Brain microvascular endothelial cell (primary cell): ENCODE data around the gene SPTSSA.
"Not testable (repeated sequence)": the region's sequence is repeated elsewhere in the genome, so short reads cannot be mapped to it uniquely, and the experiment has no call there.

Experiments used
- DNase-seq: peaks from one replicate; pipeline ENCODE4 v3.0.0-alpha.2; 2020
- H3K27ac ChIP-seq: fragments of 250-450 bp; sonication (Bioruptor Pico); 2 replicates; pipeline ENCODE4 v1.5.1; 2020; ENCODE audit warnings: mild to moderate bottlenecking, moderate library complexity
- H3K27me3 ChIP-seq: fragments of 250-450 bp; sonication (Bioruptor Pico); replicated peaks from 2 replicates; pipeline ENCODE4 v1.5.1; 2020; ENCODE audit warnings: mild to moderate bottlenecking
- H3K36me3 ChIP-seq: fragments of 250-450 bp; sonication (Bioruptor Pico); replicated peaks from 2 replicates; pipeline ENCODE4 v1.5.1; 2020; ENCODE audit warnings: mild to moderate bottlenecking
- H3K4me3 ChIP-seq: 2 replicates; pipeline ENCODE4 v1.5.1; 2011; ENCODE audit warnings: low read depth, mild to moderate bottlenecking, control low read depth, low read length, moderate library complexity
- CTCF ChIP-seq: IDR thresholded peaks from 2 replicates; pipeline ENCODE4 v1.5.1; 2011; ENCODE audit warnings: low read depth, mild to moderate bottlenecking, moderate library complexity, low read length, control low read depth, inconsistent platforms; ENCODE audit errors: missing control alignments
- in situ Hi-C: cut with HindIII; loops from 2 replicates; pipeline ENCODE4 v1.10.0; 2017; ENCODE audit warnings: low sequenced_read_pairs, low pct_ligation_motif_present

Gene SPTSSA

GRCh38 chr14:34489324-34489723 lies 27.3 kb upstream of the SPTSSA start:
- Histone ChIP-seq H3K27ac (no peak overlapping the region), H3K36me3 (no peaks in the 10 kb centered on the region), H3K4me3 (no peak overlapping the region), H3K27me3 (no peaks in the 10 kb centered on the region)
- no peak for DNase-seq
- in situ Hi-C loops = no loop called here
- TF ChIP-seq CTCF = no peak

- no peak for TF ChIP-seq CTCF
- Histone ChIP-seq H3K27ac (no peak overlapping the region), H3K4me3 (no peak overlapping the region), H3K36me3 (no peaks in the 10 kb centered on the region), H3K27me3 (no peaks in the 10 kb centered on the region)
- DNase-seq = no peak
- in situ Hi-C loops = no loop called here
Measured at GRCh38 chr14:34488528-34488927, 26.5 kb upstream of the SPTSSA start.

- H3K27me3 ChIP-seq = no peaks in the 10 kb centered on the region
- in situ Hi-C loops = no loop called here
- DNase-seq = no peak
- H3K4me3 ChIP-seq = no peak overlapping the region
- H3K27ac ChIP-seq = no peak overlapping the region
- TF ChIP-seq CTCF = no peak
- no peaks in the 10 kb centered on the region for H3K36me3 ChIP-seq
Measured at GRCh38 chr14:34484726-34485125, 22.7 kb upstream of the SPTSSA start.

- TF ChIP-seq CTCF = no peak
- H3K4me3 ChIP-seq = no peak overlapping the region
- in situ Hi-C loops = no loop called here
- no peaks in the 10 kb centered on the region for H3K27me3 ChIP-seq
- no peaks in the 10 kb centered on the region for H3K36me3 ChIP-seq
- no peak for DNase-seq
- no peak overlapping the region for H3K27ac ChIP-seq
Measured at GRCh38 chr14:34482463-34482862, 20.4 kb upstream of the SPTSSA start.

- Histone ChIP-seq H3K4me3 (no peak overlapping the region), H3K27me3 (no peaks in the 10 kb centered on the region), H3K36me3 (no peaks in the 10 kb centered on the region), H3K27ac (no peak overlapping the region)
- no peak for TF ChIP-seq CTCF
- DNase-seq = no peak
- in situ Hi-C loops = no loop called here
Measured at GRCh38 chr14:34479694-34480093, 17.7 kb upstream of the SPTSSA start.

GRCh38 chr14:34478261-34478660 lies 16.2 kb upstream of the SPTSSA start:
- Histone ChIP-seq H3K4me3 (no peak overlapping the region), H3K27ac (no peak overlapping the region), H3K36me3 (no peaks in the 10 kb centered on the region), H3K27me3 (no peaks in the 10 kb centered on the region)
- TF ChIP-seq CTCF = no peak
- in situ Hi-C loops = no loop called here
- DNase-seq = no peak

GRCh38 chr14:34476036-34476435 lies 14.0 kb upstream of the SPTSSA start:
- H3K27ac ChIP-seq, H3K27me3 ChIP-seq, H3K4me3 ChIP-seq, H3K36me3 ChIP-seq, in situ Hi-C loops, DNase-seq: not testable (repeated sequence)
